H9 (cell line): ENCODE measurements around the gene ARID1B. TPM values are rescaled to one million over a fixed set of nuclear protein-coding genes. Genes with fewer than 3 reads are reported as not detected.
A peak's percentile ranks its signal among the peaks of the same experiment; 100 is the strongest.

Experiments used
- DNase-seq: peaks from one replicate; pipeline ENCODE4 v3.0.0-alpha.2; 2017
- H2AFZ ChIP-seq: one replicate; pipeline ENCODE4 v1.6.1; 2013; ENCODE audit warnings: mild to moderate bottlenecking, low read length, control low read depth, moderate library complexity
- H2AK5ac ChIP-seq: 2 replicates; pipeline ENCODE4 v1.6.1; 2013; ENCODE audit warnings: low read length, control low read depth, mixed read lengths; ENCODE audit not compliant: insufficient read length
- H2BK120ac ChIP-seq: one replicate; pipeline ENCODE4 v1.6.1; 2013; ENCODE audit warnings: low read depth, mild to moderate bottlenecking, low read length, control low read depth, inconsistent platforms; ENCODE audit not compliant: poor library complexity, severe bottlenecking
- H2BK12ac ChIP-seq: 2 replicates; pipeline ENCODE4 v1.6.1; 2013; ENCODE audit warnings: low read length, control low read depth, mixed read lengths, low read depth; ENCODE audit not compliant: insufficient read length
- H2BK15ac ChIP-seq: 2 replicates; pipeline ENCODE4 v1.6.1; 2013; ENCODE audit warnings: low read depth, low read length, control low read depth
- H2BK20ac ChIP-seq: one replicate; pipeline ENCODE4 v1.6.1; 2013; ENCODE audit warnings: low read depth, mild to moderate bottlenecking, low read length, control low read depth, inconsistent platforms; ENCODE audit not compliant: poor library complexity, severe bottlenecking
- H2BK5ac ChIP-seq: 2 replicates; pipeline ENCODE4 v1.6.1; 2013; ENCODE audit warnings: low read length, control low read depth, mixed read lengths; ENCODE audit not compliant: insufficient read length
- H3K14ac ChIP-seq: 2 replicates; pipeline ENCODE4 v1.6.1; 2013; ENCODE audit warnings: low read length, control low read depth; ENCODE audit not compliant: insufficient read depth
- H3K18ac ChIP-seq: 2 replicates; pipeline ENCODE4 v1.6.1; 2013; ENCODE audit warnings: low read depth, mild to moderate bottlenecking, mixed read lengths, low read length, control low read depth; ENCODE audit not compliant: insufficient read length
- H3K23ac ChIP-seq: 2 replicates; pipeline ENCODE4 v1.6.1; 2013; ENCODE audit warnings: low read length, control low read depth, mixed read lengths, low read depth; ENCODE audit not compliant: insufficient read length
- H3K23me2 ChIP-seq: 2 replicates; pipeline ENCODE4 v1.6.1; 2013; ENCODE audit warnings: low read depth, mild to moderate bottlenecking, mixed read lengths, low read length, control low read depth; ENCODE audit not compliant: insufficient read length, poor library complexity, severe bottlenecking
- H3K27ac ChIP-seq: 2 replicates; pipeline ENCODE4 v1.5.1; 2013; ENCODE audit warnings: low read length, control low read depth, mixed read lengths, low read depth; ENCODE audit not compliant: insufficient read length
- H3K27me3 ChIP-seq: 2 replicates; pipeline ENCODE4 v1.6.1; 2013; ENCODE audit warnings: low read length, control low read depth, inconsistent platforms; ENCODE audit not compliant: insufficient read depth
- H3K4ac ChIP-seq: 2 replicates; pipeline ENCODE4 v1.6.1; 2013; ENCODE audit warnings: low read depth, mild to moderate bottlenecking, control low read depth, inconsistent platforms, low read length, moderate library complexity
- H3K4me1 ChIP-seq: 2 replicates; pipeline ENCODE4 v1.6.1; 2013; ENCODE audit warnings: low read length, control low read depth, inconsistent platforms; ENCODE audit not compliant: insufficient read depth
- H3K4me2 ChIP-seq: 2 replicates; pipeline ENCODE4 v1.6.1; 2013; ENCODE audit warnings: low read length, control low read depth, mixed read lengths; ENCODE audit not compliant: insufficient read length, insufficient read depth
- H3K56ac ChIP-seq: 2 replicates; pipeline ENCODE4 v1.6.1; 2013; ENCODE audit warnings: low read depth, mild to moderate bottlenecking, mixed read lengths, low read length, control low read depth; ENCODE audit not compliant: insufficient read length
- H3K79me1 ChIP-seq: 2 replicates; pipeline ENCODE4 v1.6.1; 2013; ENCODE audit warnings: low read depth, mild to moderate bottlenecking, moderate library complexity, low read length, control low read depth, inconsistent platforms; ENCODE audit not compliant: insufficient read depth, poor library complexity, severe bottlenecking
- H3K79me2 ChIP-seq: 2 replicates; pipeline ENCODE4 v1.6.1; 2013; ENCODE audit warnings: low read length, control low read depth, inconsistent platforms; ENCODE audit not compliant: insufficient read depth
- H3K9ac ChIP-seq: 2 replicates; pipeline ENCODE4 v1.6.1; 2013; ENCODE audit warnings: low read length, control low read depth, mixed read lengths; ENCODE audit not compliant: insufficient read length; ENCODE audit errors: extremely low read depth
- H3K9me3 ChIP-seq: one replicate; pipeline ENCODE4 v1.6.1; 2013; ENCODE audit warnings: low read depth, low read length, inconsistent platforms; ENCODE audit not compliant: control insufficient read depth
- H3T11ph ChIP-seq: one replicate; pipeline ENCODE4 v1.6.1; 2013; ENCODE audit warnings: mild to moderate bottlenecking, low read length, control low read depth, inconsistent platforms
- H4K20me1 ChIP-seq: one replicate; pipeline ENCODE4 v1.6.1; 2013; ENCODE audit not compliant: control insufficient read depth, insufficient read length, insufficient read depth
- H4K5ac ChIP-seq: 2 replicates; pipeline ENCODE4 v1.6.1; 2013; ENCODE audit warnings: low read depth, mild to moderate bottlenecking, mixed read lengths, low read length, control low read depth; ENCODE audit not compliant: insufficient read length
- H4K8ac ChIP-seq: replicated peaks from 2 replicates; pipeline ENCODE4 v1.6.1; 2013; ENCODE audit warnings: low read length, control low read depth, mixed read lengths, low read depth; ENCODE audit not compliant: insufficient read length
- H4K91ac ChIP-seq: 2 replicates; pipeline ENCODE4 v1.6.1; 2013; ENCODE audit warnings: low read depth, mild to moderate bottlenecking, moderate library complexity, mixed read lengths, low read length, control low read depth; ENCODE audit not compliant: insufficient read length
- H3K27ac Mint-ChIP-seq, 3 experiments: 2 replicates in 2 of 3; 3 replicates in 1 of 3; pipeline ENCODE4 v1.8.0; 2020 to 2021; ENCODE audit warnings: mixed read lengths in 3 of 3, mild to moderate bottlenecking in 1 of 3, moderate library complexity in 1 of 3
- H3K27me3 Mint-ChIP-seq: 2 replicates; pipeline ENCODE4 v1.8.0; 2021; ENCODE audit warnings: low read depth, mild to moderate bottlenecking, moderate library complexity, mixed read lengths
- H3K36me3 Mint-ChIP-seq, 3 experiments: 2 replicates in 2 of 3; 3 replicates in 1 of 3; pipeline ENCODE4 v1.8.0; 2020 to 2021; ENCODE audit warnings: low read depth in 3 of 3, mixed read lengths in 3 of 3; ENCODE audit not compliant: insufficient read depth in 1 of 3
- H3K4me1 Mint-ChIP-seq, 2 experiments: 2 replicates each; pipeline ENCODE4 v1.8.0; 2020; ENCODE audit warnings: mixed read lengths in 2 of 2
- H3K4me3 Mint-ChIP-seq, 2 experiments: 2 replicates in 1 of 2; 3 replicates in 1 of 2; pipeline ENCODE4 v1.8.0; 2020 to 2021; ENCODE audit warnings: mild to moderate bottlenecking in 2 of 2, mixed read lengths in 2 of 2, moderate library complexity in 1 of 2
- H3K9me3 Mint-ChIP-seq, 2 experiments: 2 replicates in 1 of 2; 3 replicates in 1 of 2; pipeline ENCODE4 v1.8.0; 2020; ENCODE audit warnings: mild to moderate bottlenecking in 2 of 2, mixed read lengths in 2 of 2, moderate library complexity in 1 of 2
- WGBS: extraction: QIAGEN DNeasy Blood & Tissue Kit; methylation state at CpG from one replicate; pipeline ENCODE4 v1.1.7; 2013; ENCODE audit warnings: missing lambda C conversion rate, low lambda C conversion rate, mixed read lengths; ENCODE audit not compliant: insufficient read length; ENCODE audit errors: extremely low coverage; 5-methylcytosine and 5-hydroxymethylcytosine counted together
- total RNA-seq: library from RNA; stranded (reverse); gene quantifications from 2 replicates; pipeline ENCODE4 v1.2.1, GENCODE V29; 2021
- TF ChIP-seq, protein P1 (sequence below): fragments of 200-600 bp; sonication (generic); conservative IDR thresholded peaks from 3 replicates; pipeline ENCODE4 v1.8.0; 2021; ENCODE audit warnings: antibody characterized with exemption, mild to moderate bottlenecking

Gene ARID1B
- total RNA-seq, 1 experiment from 2014 or later, result 88.2 TPM

DNA sequence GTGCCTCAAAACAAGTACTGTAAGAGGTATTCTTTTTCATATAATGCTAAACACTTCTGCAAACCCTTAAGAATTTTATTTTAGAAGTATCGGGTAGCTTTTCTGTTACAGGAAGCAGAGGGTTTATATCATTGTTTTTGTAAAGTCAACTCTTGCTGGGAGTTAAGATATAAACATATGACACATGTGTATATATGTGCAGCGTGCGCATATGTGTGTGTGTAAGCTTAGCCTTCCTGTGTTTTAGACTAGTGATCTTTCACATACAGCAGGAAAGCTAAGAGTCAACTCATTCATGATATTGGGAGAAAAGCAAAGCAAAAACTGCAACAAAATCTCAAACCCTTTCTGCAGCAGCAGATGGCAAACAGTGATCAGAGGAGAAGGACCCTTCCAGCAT is 102.4 kb downstream of the ARID1B start:
- H3K27ac ChIP-seq, result no peak overlapping the region
- no peak for DNase-seq
- TF ChIP-seq, protein P1, sequence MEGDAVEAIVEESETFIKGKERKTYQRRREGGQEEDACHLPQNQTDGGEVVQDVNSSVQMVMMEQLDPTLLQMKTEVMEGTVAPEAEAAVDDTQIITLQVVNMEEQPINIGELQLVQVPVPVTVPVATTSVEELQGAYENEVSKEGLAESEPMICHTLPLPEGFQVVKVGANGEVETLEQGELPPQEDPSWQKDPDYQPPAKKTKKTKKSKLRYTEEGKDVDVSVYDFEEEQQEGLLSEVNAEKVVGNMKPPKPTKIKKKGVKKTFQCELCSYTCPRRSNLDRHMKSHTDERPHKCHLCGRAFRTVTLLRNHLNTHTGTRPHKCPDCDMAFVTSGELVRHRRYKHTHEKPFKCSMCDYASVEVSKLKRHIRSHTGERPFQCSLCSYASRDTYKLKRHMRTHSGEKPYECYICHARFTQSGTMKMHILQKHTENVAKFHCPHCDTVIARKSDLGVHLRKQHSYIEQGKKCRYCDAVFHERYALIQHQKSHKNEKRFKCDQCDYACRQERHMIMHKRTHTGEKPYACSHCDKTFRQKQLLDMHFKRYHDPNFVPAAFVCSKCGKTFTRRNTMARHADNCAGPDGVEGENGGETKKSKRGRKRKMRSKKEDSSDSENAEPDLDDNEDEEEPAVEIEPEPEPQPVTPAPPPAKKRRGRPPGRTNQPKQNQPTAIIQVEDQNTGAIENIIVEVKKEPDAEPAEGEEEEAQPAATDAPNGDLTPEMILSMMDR, result no peak
- H4K20me1 ChIP-seq, result peaks cover 2% of the 10 kb centered on the region
- no peaks in the 10 kb centered on the region for H3K27me3 ChIP-seq
- H4K91ac ChIP-seq, result no peak overlapping the region
- no peak overlapping the region for H3K18ac ChIP-seq
- no peak overlapping the region for H3K23ac ChIP-seq
- no CpG with 5 or more reads among the region's 3 CpGs for WGBS
- Mint-ChIP-seq H3K4me1 (peaks cover 66 to 67% of the 10 kb centered on the region in 2 experiments), H3K27me3 (no peaks in the 10 kb centered on the region), H3K9me3 (no peaks in the 10 kb centered on the region; a peak in 1 of 5 replicates), H3K27ac (peak overlapping the region in 2 of 3 experiments; percentile 38 to 47; a peak in 2 of 7 replicates), H3K36me3 (peaks cover 0 to 3% (median 3%) of the 10 kb centered on the region in 3 experiments; a peak in 3 of 7 replicates), H3K4me3 (no peak overlapping the region)
- H3K79me2 ChIP-seq, result peaks cover 35% of the 10 kb centered on the region; the same call in 1 of the 2 replicates
- no peaks in the 10 kb centered on the region for H3K9me3 ChIP-seq
- H4K8ac ChIP-seq, result no peak overlapping the region
- H2AFZ ChIP-seq, result no peak overlapping the region
- H2BK20ac ChIP-seq, result no peak overlapping the region
- H3K4me1 ChIP-seq, result peaks cover 15% of the 10 kb centered on the region; the same call in 1 of the 2 replicates
- no peak overlapping the region for H3K14ac ChIP-seq
- H3K4ac ChIP-seq, result no peak overlapping the region
- H3K4me2 ChIP-seq, result no peak overlapping the region
- no peaks in the 10 kb centered on the region for H3K23me2 ChIP-seq
- H3K9ac ChIP-seq, result no peak overlapping the region
- no peak overlapping the region for H2BK15ac ChIP-seq
- H2BK12ac ChIP-seq, result no peak overlapping the region
- no peak overlapping the region for H2BK5ac ChIP-seq
- no peak overlapping the region for H3K56ac ChIP-seq
- no peak overlapping the region for H3T11ph ChIP-seq
- H3K79me1 ChIP-seq, result peaks cover 13% of the 10 kb centered on the region
- H2BK120ac ChIP-seq, result no peak overlapping the region
- no peak overlapping the region for H4K5ac ChIP-seq
- H2AK5ac ChIP-seq, result no peak overlapping the region
